SHP77 (cell line): ENCODE measurements around the gene VTI1A.

Experiments used
- DNase-seq, 2 experiments: peaks; one replicate each; lab custom pipeline; 2025; lab: John Stamatoyannopoulos, UW

VTI1A gene

GRCh38 chr10:112756235-112756527, 309.2 kb downstream of the VTI1A start:
- DNase-seq = no peak

GRCh38 chr10:112758961-112759360, 311.9 kb downstream of the VTI1A start:
- no peak for DNase-seq

- DNase-seq = no peak
These were observed 312.5 kb downstream of the VTI1A start for GRCh38 chr10:112759496-112759895.

GRCh38 chr10:112761256-112761655, 314.2 kb downstream of the VTI1A start:
- DNase-seq = no peak

- DNase-seq = no peak
These were observed 317.0 kb downstream of the VTI1A start for GRCh38 chr10:112763916-112764520.

- DNase-seq = no peak
These were observed 318.8 kb downstream of the VTI1A start for GRCh38 chr10:112765717-112766235.

- no peak for DNase-seq
These were observed 319.6 kb downstream of the VTI1A start for GRCh38 chr10:112766636-112767035.

- no peak for DNase-seq
These were observed 320.1 kb downstream of the VTI1A start for GRCh38 chr10:112767156-112767555.

GRCh38 chr10:112768121-112768520, 321.1 kb downstream of the VTI1A start:
- no peak for DNase-seq

- DNase-seq = no peak
These were observed 322.1 kb downstream of the VTI1A start for GRCh38 chr10:112769081-112769480.

GRCh38 chr10:112769611-112770370, 322.8 kb downstream of the VTI1A start:
- no peak for DNase-seq

- DNase-seq = no peak
These were observed 324.7 kb downstream of the VTI1A start for GRCh38 chr10:112771733-112772132.

- DNase-seq = no peak
These were observed 326.8 kb downstream of the VTI1A start for GRCh38 chr10:112773783-112774182.

GRCh38 chr10:112774210-112774609, 327.2 kb downstream of the VTI1A start:
- no peak for DNase-seq

- DNase-seq = no peak
These were observed 327.8 kb downstream of the VTI1A start for GRCh38 chr10:112774798-112775197.

GRCh38 chr10:112775381-112775780, 328.4 kb downstream of the VTI1A start:
- DNase-seq = no peak

GRCh38 chr10:112775892-112776674, 329.1 kb downstream of the VTI1A start:
- DNase-seq = peak; percentile 30 to 38

GRCh38 chr10:112778579-112778978, 331.6 kb downstream of the VTI1A start:
- DNase-seq = no peak

GRCh38 chr10:112779025-112779770, 332.2 kb downstream of the VTI1A start:
- no peak for DNase-seq

GRCh38 chr10:112782200-112782907, 335.3 kb downstream of the VTI1A start:
- DNase-seq = no peak

- DNase-seq = peak; percentile 43 to 49
These were observed 336.5 kb downstream of the VTI1A start for GRCh38 chr10:112783351-112784021.
